ENCODE data around the gene COX6B1.
A peak's percentile ranks its signal among the peaks of the same experiment; 100 is the strongest.

The COX6B1 gene

GRCh38 chr19:35612559-35613321 lies 35.4 kb upstream of the COX6B1 start, which contains the start of gene HAUS5 (continued):
- TF ChIP-seq ZNF23 (tag by site-specific recombination; IDR thresholded peaks at IDR 0.05; ENCODE audit: borderline replicate concordance) (no peak), ZBTB26 (tag by site-specific recombination; optimal IDR thresholded peaks at IDR 0.05) (peak; percentile 97), ZNF394 (tag by site-specific recombination; IDR thresholded peaks at IDR 0.05; ENCODE audit: borderline replicate concordance) (peak; percentile 78), ZNF692 (tag by site-specific recombination; IDR thresholded peaks at IDR 0.05) (peak; percentile 91), SETDB1 (IDR thresholded peaks at IDR 0.05; ENCODE audit: insufficient read length, low read length) (no peak), SALL2 (tag by site-specific recombination; IDR thresholded peaks at IDR 0.05; ENCODE audit: borderline replicate concordance) (no peak), KLF10 (tag by site-specific recombination; IDR thresholded peaks at IDR 0.05) (peak; percentile 91), TSHZ1 (tag by site-specific recombination; IDR thresholded peaks at IDR 0.05; ENCODE audit: borderline replicate concordance) (peak; percentile 85; the same call in 1 of the 2 replicates), YY1 (tag by site-specific recombination; IDR thresholded peaks at IDR 0.05) (peak; percentile 91), ZNF449 (tag by site-specific recombination; IDR thresholded peaks at IDR 0.05) (peak; percentile 86), ZSCAN16 (tag by site-specific recombination; IDR thresholded peaks at IDR 0.05) (0 out of 2 replicates have a peak, but pooled peaks have one; percentile 36), ZNF239 (tag by site-specific recombination; IDR thresholded peaks at IDR 0.05) (no peak), ZNF555 (tag by site-specific recombination; conservative IDR thresholded peaks at IDR 0.05) (no peak), ZNF146 (tag by site-specific recombination; IDR thresholded peaks at IDR 0.05) (peak; percentile 68; the same call in 1 of the 2 replicates), ZNF623 (tag by site-specific recombination; IDR thresholded peaks at IDR 0.05) (peak; percentile 31; the same call in 1 of the 2 replicates), ZSCAN5A (tag by site-specific recombination; IDR thresholded peaks at IDR 0.05) (no peak; the same call in 1 of the 2 replicates), ZBTB10 (tag by site-specific recombination; IDR thresholded peaks at IDR 0.05) (peak; percentile 100), ZSCAN4 (tag by site-specific recombination; IDR thresholded peaks at IDR 0.05) (peak; percentile 77; the same call in 1 of the 2 replicates), ZBTB7A (tag by site-specific recombination; IDR thresholded peaks at IDR 0.05; ENCODE audit: low read depth) (peak; percentile 91; the same call in 1 of the 2 replicates), ZFHX2 (tag by site-specific recombination; conservative IDR thresholded peaks at IDR 0.05) (peak; percentile 61), ZNF26 (tag by site-specific recombination; IDR thresholded peaks at IDR 0.05) (no peak), ZNF621 (tag by site-specific recombination; IDR thresholded peaks at IDR 0.05) (no peak)

Data from HEK293 (cell line).